ENCODE data around the gene EPSTI1. TPM values are rescaled to one million over a fixed set of nuclear protein-coding genes. Genes with fewer than 3 reads are reported as not detected.

Gene EPSTI1
- total RNA-seq, 1 donor: 15.1 TPM

GRCh38 chr13:42876887-42877545, 115.0 kb downstream of the EPSTI1 start:
- H3K4me3 ChIP-seq (ENCODE audit: low read depth, low read length): no peak overlapping the region
- TF ChIP-seq CTCF (IDR thresholded peaks at IDR 0.05; ENCODE audit: insufficient read depth, low read depth, low read length): no peak
- DNase-seq (ENCODE audit: low read depth): peak; percentile 69

GRCh38 chr13:42876270-42876714, 115.7 kb downstream of the EPSTI1 start:
- peak; percentile 23 for DNase-seq (ENCODE audit: low read depth)
- no peak for TF ChIP-seq CTCF (IDR thresholded peaks at IDR 0.05; ENCODE audit: insufficient read depth, low read depth, low read length)
- H3K4me3 ChIP-seq (ENCODE audit: low read depth, low read length): no peak overlapping the region

GRCh38 chr13:42875475-42876269, 116.4 kb downstream of the EPSTI1 start:
- DNase-seq (ENCODE audit: low read depth): peak; percentile 59
- H3K4me3 ChIP-seq (ENCODE audit: low read depth, low read length): no peak overlapping the region
- TF ChIP-seq CTCF (IDR thresholded peaks at IDR 0.05; ENCODE audit: insufficient read depth, low read depth, low read length): peak; percentile 48

GRCh38 chr13:42874221-42874620, 117.8 kb downstream of the EPSTI1 start:
- no peak overlapping the region for H3K4me3 ChIP-seq (ENCODE audit: low read depth, low read length)
- DNase-seq (ENCODE audit: low read depth): no peak
- no peak for TF ChIP-seq CTCF (IDR thresholded peaks at IDR 0.05; ENCODE audit: insufficient read depth, low read depth, low read length)

- H3K4me3 ChIP-seq (ENCODE audit: low read depth, low read length): no peak overlapping the region
- no peak for TF ChIP-seq CTCF (IDR thresholded peaks at IDR 0.05; ENCODE audit: insufficient read depth, low read depth, low read length)
- no peak for DNase-seq (ENCODE audit: low read depth)
Observed at GRCh38 chr13:42873081-42873480, 119.0 kb downstream of the EPSTI1 start.

- TF ChIP-seq CTCF (IDR thresholded peaks at IDR 0.05; ENCODE audit: insufficient read depth, low read depth, low read length): no peak
- DNase-seq (ENCODE audit: low read depth): no peak
Observed at GRCh38 chr13:42867232-42867631, 124.8 kb downstream of the EPSTI1 start.

More at GRCh38 chr13:42867232-42867631, 124.8 kb downstream of the EPSTI1 start:
- H3K4me3 ChIP-seq (ENCODE audit: low read depth, low read length): no peak overlapping the region
